Measurements from ENCODE around the gene ATXN7L1. TPM values are rescaled to one million over a fixed set of nuclear protein-coding genes. Genes with fewer than 3 reads are reported as not detected.

The ATXN7L1 gene
- total RNA-seq, 1 experiment from 2014 or later, result 24.3 TPM

DNA sequence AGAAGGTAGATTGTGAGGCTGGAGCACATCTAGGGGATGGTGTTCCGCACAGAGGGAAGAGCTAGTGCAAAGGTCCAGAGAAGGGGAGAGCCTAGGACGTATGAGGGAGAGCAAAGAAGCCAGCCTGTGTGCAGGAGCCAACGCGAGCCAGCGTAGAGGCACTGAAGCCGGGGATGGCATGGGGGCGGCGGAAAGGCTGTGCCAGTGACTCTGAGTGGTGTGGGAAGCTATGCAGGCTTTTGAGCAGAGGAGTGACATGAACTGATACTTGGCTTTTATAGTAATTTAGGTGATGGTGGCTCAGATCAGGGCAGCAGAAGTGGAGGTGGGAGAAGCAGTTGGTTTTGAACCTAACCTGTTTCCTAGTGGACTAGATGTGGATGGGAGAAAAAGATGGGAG is 65.8 kb downstream of the ATXN7L1 start:
- peak overlapping the region in 2 of 3 experiments; percentile 1 to 4; a peak in 1 of 7 replicates for H3K27ac Mint-ChIP-seq
- Histone ChIP-seq H3K23ac (ENCODE audit: insufficient read length, low read depth, low read length) (no peak overlapping the region), H2AK5ac (ENCODE audit: insufficient read length, low read length) (no peak overlapping the region), H3K79me2 (ENCODE audit: insufficient read depth, low read length) (no peaks in the 10 kb centered on the region; the same call in 1 of the 2 replicates), H4K91ac (ENCODE audit: insufficient read length, low read depth, low read length) (no peak overlapping the region), H3K27me3 (ENCODE audit: insufficient read depth, low read length) (no peaks in the 10 kb centered on the region), H2BK120ac (ENCODE audit: low read depth, low read length, poor library complexity, severe bottlenecking) (no peak overlapping the region), H3K9me3 (ENCODE audit: control insufficient read depth, low read depth, low read length) (no peaks in the 10 kb centered on the region), H2BK5ac (ENCODE audit: insufficient read length, low read length) (no peak overlapping the region), H3K14ac (ENCODE audit: insufficient read depth, low read length) (no peak overlapping the region), H3K9ac (ENCODE audit: extremely low read depth, insufficient read length, low read length) (no peak overlapping the region), H4K20me1 (ENCODE audit: control insufficient read depth, insufficient read depth, insufficient read length) (no peaks in the 10 kb centered on the region), H4K5ac (ENCODE audit: insufficient read length, low read depth, low read length) (no peak overlapping the region), H3K18ac (ENCODE audit: insufficient read length, low read depth, low read length) (no peak overlapping the region), H3K23me2 (ENCODE audit: insufficient read length, low read depth, low read length, poor library complexity, severe bottlenecking) (no peaks in the 10 kb centered on the region), H3K79me1 (ENCODE audit: insufficient read depth, low read depth, low read length, poor library complexity, severe bottlenecking) (no peaks in the 10 kb centered on the region), H2BK12ac (ENCODE audit: insufficient read length, low read depth, low read length) (no peak overlapping the region), H3K56ac (ENCODE audit: insufficient read length, low read depth, low read length) (no peak overlapping the region), H2BK20ac (ENCODE audit: low read depth, low read length, poor library complexity, severe bottlenecking) (no peak overlapping the region), H2AFZ (ENCODE audit: low read length) (no peak overlapping the region), H2BK15ac (ENCODE audit: low read depth, low read length) (no peak overlapping the region), H3K4me2 (ENCODE audit: insufficient read depth, insufficient read length, low read length) (no peak overlapping the region), H3T11ph (ENCODE audit: low read length) (no peak overlapping the region), H3K4ac (ENCODE audit: low read depth, low read length) (no peak overlapping the region), H3K4me1 (ENCODE audit: insufficient read depth, low read length) (peaks cover 2% of the 10 kb centered on the region; the same call in 1 of the 2 replicates), H3K27ac (ENCODE audit: insufficient read length, low read depth, low read length) (no peak overlapping the region), H4K8ac (replicated peaks; ENCODE audit: insufficient read length, low read depth, low read length) (no peak overlapping the region)
- H3K9me3 Mint-ChIP-seq, result no peaks in the 10 kb centered on the region
- DNase-seq, result no peak
- H3K4me3 Mint-ChIP-seq, result no peak overlapping the region
- peaks cover 13 to 15% of the 10 kb centered on the region in 2 experiments for H3K4me1 Mint-ChIP-seq
- TF ChIP-seq, protein P1, sequence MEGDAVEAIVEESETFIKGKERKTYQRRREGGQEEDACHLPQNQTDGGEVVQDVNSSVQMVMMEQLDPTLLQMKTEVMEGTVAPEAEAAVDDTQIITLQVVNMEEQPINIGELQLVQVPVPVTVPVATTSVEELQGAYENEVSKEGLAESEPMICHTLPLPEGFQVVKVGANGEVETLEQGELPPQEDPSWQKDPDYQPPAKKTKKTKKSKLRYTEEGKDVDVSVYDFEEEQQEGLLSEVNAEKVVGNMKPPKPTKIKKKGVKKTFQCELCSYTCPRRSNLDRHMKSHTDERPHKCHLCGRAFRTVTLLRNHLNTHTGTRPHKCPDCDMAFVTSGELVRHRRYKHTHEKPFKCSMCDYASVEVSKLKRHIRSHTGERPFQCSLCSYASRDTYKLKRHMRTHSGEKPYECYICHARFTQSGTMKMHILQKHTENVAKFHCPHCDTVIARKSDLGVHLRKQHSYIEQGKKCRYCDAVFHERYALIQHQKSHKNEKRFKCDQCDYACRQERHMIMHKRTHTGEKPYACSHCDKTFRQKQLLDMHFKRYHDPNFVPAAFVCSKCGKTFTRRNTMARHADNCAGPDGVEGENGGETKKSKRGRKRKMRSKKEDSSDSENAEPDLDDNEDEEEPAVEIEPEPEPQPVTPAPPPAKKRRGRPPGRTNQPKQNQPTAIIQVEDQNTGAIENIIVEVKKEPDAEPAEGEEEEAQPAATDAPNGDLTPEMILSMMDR (conservative IDR thresholded peaks at IDR 0.05), result no peak
- H3K27me3 Mint-ChIP-seq (ENCODE audit: low read depth), result no peaks in the 10 kb centered on the region; the same call in 1 of the 2 replicates
- WGBS (ENCODE audit: extremely low coverage, insufficient read length, low lambda C conversion rate), result no CpG with 5 or more reads among the region's 8 CpGs
- peaks cover 0 to 2% (median 0%) of the 10 kb centered on the region in 3 experiments; a peak in 3 of 7 replicates for H3K36me3 Mint-ChIP-seq (ENCODE audit: insufficient read depth in 1 of 3, low read depth in 3 of 3)
